ENCODE data around the gene DAZL.
"Not testable (repeated sequence)": the region's sequence is repeated elsewhere in the genome, so short reads cannot be mapped to it uniquely, and the experiment has no call there.

Gene DAZL

GRCh38 chr3:16604887-16605602, at the start of gene DAZL:
DAZL (minus strand) TSS chr3:16605423; CDS start chr3:16605205, 218 bp downstream.
- DNase-seq: no peak

- no peak for DNase-seq
These were observed 49.8 kb upstream of the DAZL start for GRCh38 chr3:16654976-16655375.

GRCh38 chr3:16653712-16654111, 48.5 kb upstream of the DAZL start:
- DNase-seq: no peak

- no peak for DNase-seq
These were observed 42.4 kb upstream of the DAZL start for GRCh38 chr3:16647668-16648067.

GRCh38 chr3:16639806-16640205, 34.6 kb upstream of the DAZL start:
- DNase-seq: no peak

GRCh38 chr3:16633948-16634347, 28.7 kb upstream of the DAZL start:
- DNase-seq: no peak

- DNase-seq: no peak
These were observed 27.2 kb upstream of the DAZL start for GRCh38 chr3:16632395-16632794.

GRCh38 chr3:16618721-16619120, 13.5 kb upstream of the DAZL start:
- no peak for DNase-seq

- DNase-seq: not testable (repeated sequence)
These were observed 11.9 kb upstream of the DAZL start for GRCh38 chr3:16617155-16617554.

GRCh38 chr3:16616083-16616482, 10.9 kb upstream of the DAZL start:
- DNase-seq: no peak

GRCh38 chr3:16614033-16615031, 9.1 kb upstream of the DAZL start:
- no peak for DNase-seq

GRCh38 chr3:16609927-16610580, 4.8 kb upstream of the DAZL start:
- DNase-seq: no peak

GRCh38 chr3:16608816-16609215, 3.6 kb upstream of the DAZL start:
- no peak for DNase-seq

- no peak for DNase-seq
These were observed 2.5 kb upstream of the DAZL start for GRCh38 chr3:16607718-16608117.

GRCh38 chr3:16606398-16606797, 1.2 kb upstream of the DAZL start:
- DNase-seq: no peak

GRCh38 chr3:16605966-16606365, 743 bp upstream of the DAZL start:
- DNase-seq: no peak

- DNase-seq: no peak
These were observed 790 bp downstream of the DAZL start for GRCh38 chr3:16604433-16604832.

- no peak for DNase-seq
These were observed 3.7 kb downstream of the DAZL start for GRCh38 chr3:16601537-16602005.

- peak; percentile 91 for DNase-seq
These were observed 4.3 kb downstream of the DAZL start for GRCh38 chr3:16600780-16601536.

- DNase-seq: no peak
These were observed 5.5 kb downstream of the DAZL start for GRCh38 chr3:16599694-16600093.

GRCh38 chr3:16596352-16597032, 8.7 kb downstream of the DAZL start:
- no peak for DNase-seq

- no peak for DNase-seq
These were observed 9.4 kb downstream of the DAZL start for GRCh38 chr3:16595778-16596177.

Data from activated CD8-positive, alpha-beta memory T cell treated with anti-CD3 and anti-CD28 coated beads, Interleukin-2, amount 50 U/mL, for 48 hours (primary cell).